ENCODE measurements around the gene TSPAN4. TPM values are rescaled to one million over a fixed set of nuclear protein-coding genes. Genes with fewer than 3 reads are reported as not detected.

TSPAN4 gene
- total and polyA plus RNA-seq, 10 of the 15 experiments (the other 5 are each of a cell fraction or from before 2014, with no cell fraction given) = 0.37 to 14.0 (median 8.5) TPM; not detected in 1

GRCh38 chr11:911031-911889 is 68.6 kb downstream of the TSPAN4 start (continued):
- TF ChIP-seq E2F8 (IDR thresholded peaks at IDR 0.05; ENCODE audit: low read depth, partially characterized antibody) (no peak), SMC3 (IDR thresholded peaks at IDR 0.05; ENCODE audit: borderline replicate concordance, low read length) (no peak), E2F4 (IDR thresholded peaks at IDR 0.05; ENCODE audit: low read depth, low read length) (no peak), MEF2B (IDR thresholded peaks at IDR 0.05; ENCODE audit: partially characterized antibody, poor library complexity, severe bottlenecking) (peak; percentile 9), CEBPZ (IDR thresholded peaks at IDR 0.05; ENCODE audit: low read depth, low read length) (no peak), FOXK2 (IDR thresholded peaks at IDR 0.05) (peak; percentile 90), EP300 (IDR thresholded peaks at IDR 0.05; ENCODE audit: borderline replicate concordance in 1 of 2, control insufficient read depth in 1 of 2, low read depth in 2 of 2, low read length in 2 of 2) (no peak), REST (IDR thresholded peaks at IDR 0.05; ENCODE audit: low read depth, low read length) (no peak), NFIC (IDR thresholded peaks at IDR 0.05; ENCODE audit: low read depth, low read length) (no peak), BRCA1 (IDR thresholded peaks at IDR 0.05; ENCODE audit: low read depth, low read length) (no peak), GATAD2B (conservative IDR thresholded peaks at IDR 0.05; ENCODE audit: low read depth) (peak; percentile 44; the same call in 1 of the 2 replicates), RAD21 (IDR thresholded peaks at IDR 0.05; ENCODE audit: insufficient read depth, low read depth, low read length) (no peak), BACH1 (IDR thresholded peaks at IDR 0.05; ENCODE audit: borderline replicate concordance) (peak; percentile 57; the same call in 1 of the 2 replicates)
